H9 (cell line): Measurements from ENCODE around the gene SEC22A. TPM values are rescaled to one million over a fixed set of nuclear protein-coding genes. Genes with fewer than 3 reads are reported as not detected.

Experiments
- DNase-seq: peaks from one replicate; pipeline ENCODE4 v3.0.0-alpha.2; 2017
- H2AFZ ChIP-seq: one replicate; pipeline ENCODE4 v1.6.1; 2013; ENCODE audit warnings: mild to moderate bottlenecking, low read length, control low read depth, moderate library complexity
- H2AK5ac ChIP-seq: 2 replicates; pipeline ENCODE4 v1.6.1; 2013; ENCODE audit warnings: low read length, control low read depth, mixed read lengths; ENCODE audit not compliant: insufficient read length
- H2BK120ac ChIP-seq: one replicate; pipeline ENCODE4 v1.6.1; 2013; ENCODE audit warnings: low read depth, mild to moderate bottlenecking, low read length, control low read depth, inconsistent platforms; ENCODE audit not compliant: poor library complexity, severe bottlenecking
- H2BK12ac ChIP-seq: 2 replicates; pipeline ENCODE4 v1.6.1; 2013; ENCODE audit warnings: low read length, control low read depth, mixed read lengths, low read depth; ENCODE audit not compliant: insufficient read length
- H2BK15ac ChIP-seq: 2 replicates; pipeline ENCODE4 v1.6.1; 2013; ENCODE audit warnings: low read depth, low read length, control low read depth
- H2BK20ac ChIP-seq: one replicate; pipeline ENCODE4 v1.6.1; 2013; ENCODE audit warnings: low read depth, mild to moderate bottlenecking, low read length, control low read depth, inconsistent platforms; ENCODE audit not compliant: poor library complexity, severe bottlenecking
- H2BK5ac ChIP-seq: 2 replicates; pipeline ENCODE4 v1.6.1; 2013; ENCODE audit warnings: low read length, control low read depth, mixed read lengths; ENCODE audit not compliant: insufficient read length
- H3K14ac ChIP-seq: 2 replicates; pipeline ENCODE4 v1.6.1; 2013; ENCODE audit warnings: low read length, control low read depth; ENCODE audit not compliant: insufficient read depth
- H3K18ac ChIP-seq: 2 replicates; pipeline ENCODE4 v1.6.1; 2013; ENCODE audit warnings: low read depth, mild to moderate bottlenecking, mixed read lengths, low read length, control low read depth; ENCODE audit not compliant: insufficient read length
- H3K23ac ChIP-seq: 2 replicates; pipeline ENCODE4 v1.6.1; 2013; ENCODE audit warnings: low read length, control low read depth, mixed read lengths, low read depth; ENCODE audit not compliant: insufficient read length
- H3K23me2 ChIP-seq: 2 replicates; pipeline ENCODE4 v1.6.1; 2013; ENCODE audit warnings: low read depth, mild to moderate bottlenecking, mixed read lengths, low read length, control low read depth; ENCODE audit not compliant: insufficient read length, poor library complexity, severe bottlenecking
- H3K27ac ChIP-seq: 2 replicates; pipeline ENCODE4 v1.5.1; 2013; ENCODE audit warnings: low read length, control low read depth, mixed read lengths, low read depth; ENCODE audit not compliant: insufficient read length
- H3K27me3 ChIP-seq: 2 replicates; pipeline ENCODE4 v1.6.1; 2013; ENCODE audit warnings: low read length, control low read depth, inconsistent platforms; ENCODE audit not compliant: insufficient read depth
- H3K4ac ChIP-seq: 2 replicates; pipeline ENCODE4 v1.6.1; 2013; ENCODE audit warnings: low read depth, mild to moderate bottlenecking, control low read depth, inconsistent platforms, low read length, moderate library complexity
- H3K4me1 ChIP-seq: 2 replicates; pipeline ENCODE4 v1.6.1; 2013; ENCODE audit warnings: low read length, control low read depth, inconsistent platforms; ENCODE audit not compliant: insufficient read depth
- H3K4me2 ChIP-seq: 2 replicates; pipeline ENCODE4 v1.6.1; 2013; ENCODE audit warnings: low read length, control low read depth, mixed read lengths; ENCODE audit not compliant: insufficient read length, insufficient read depth
- H3K56ac ChIP-seq: 2 replicates; pipeline ENCODE4 v1.6.1; 2013; ENCODE audit warnings: low read depth, mild to moderate bottlenecking, mixed read lengths, low read length, control low read depth; ENCODE audit not compliant: insufficient read length
- H3K79me1 ChIP-seq: 2 replicates; pipeline ENCODE4 v1.6.1; 2013; ENCODE audit warnings: low read depth, mild to moderate bottlenecking, moderate library complexity, low read length, control low read depth, inconsistent platforms; ENCODE audit not compliant: insufficient read depth, poor library complexity, severe bottlenecking
- H3K79me2 ChIP-seq: 2 replicates; pipeline ENCODE4 v1.6.1; 2013; ENCODE audit warnings: low read length, control low read depth, inconsistent platforms; ENCODE audit not compliant: insufficient read depth
- H3K9ac ChIP-seq: 2 replicates; pipeline ENCODE4 v1.6.1; 2013; ENCODE audit warnings: low read length, control low read depth, mixed read lengths; ENCODE audit not compliant: insufficient read length; ENCODE audit errors: extremely low read depth
- H3K9me3 ChIP-seq: one replicate; pipeline ENCODE4 v1.6.1; 2013; ENCODE audit warnings: low read depth, low read length, inconsistent platforms; ENCODE audit not compliant: control insufficient read depth
- H3T11ph ChIP-seq: one replicate; pipeline ENCODE4 v1.6.1; 2013; ENCODE audit warnings: mild to moderate bottlenecking, low read length, control low read depth, inconsistent platforms
- H4K20me1 ChIP-seq: one replicate; pipeline ENCODE4 v1.6.1; 2013; ENCODE audit not compliant: control insufficient read depth, insufficient read length, insufficient read depth
- H4K5ac ChIP-seq: 2 replicates; pipeline ENCODE4 v1.6.1; 2013; ENCODE audit warnings: low read depth, mild to moderate bottlenecking, mixed read lengths, low read length, control low read depth; ENCODE audit not compliant: insufficient read length
- H4K8ac ChIP-seq: replicated peaks from 2 replicates; pipeline ENCODE4 v1.6.1; 2013; ENCODE audit warnings: low read length, control low read depth, mixed read lengths, low read depth; ENCODE audit not compliant: insufficient read length
- H4K91ac ChIP-seq: 2 replicates; pipeline ENCODE4 v1.6.1; 2013; ENCODE audit warnings: low read depth, mild to moderate bottlenecking, moderate library complexity, mixed read lengths, low read length, control low read depth; ENCODE audit not compliant: insufficient read length
- H3K27ac Mint-ChIP-seq, 3 experiments: 2 replicates in 2 of 3; 3 replicates in 1 of 3; pipeline ENCODE4 v1.8.0; 2020 to 2021; ENCODE audit warnings: mixed read lengths in 3 of 3, mild to moderate bottlenecking in 1 of 3, moderate library complexity in 1 of 3
- H3K27me3 Mint-ChIP-seq: 2 replicates; pipeline ENCODE4 v1.8.0; 2021; ENCODE audit warnings: low read depth, mild to moderate bottlenecking, moderate library complexity, mixed read lengths
- H3K36me3 Mint-ChIP-seq, 3 experiments: 2 replicates in 2 of 3; 3 replicates in 1 of 3; pipeline ENCODE4 v1.8.0; 2020 to 2021; ENCODE audit warnings: low read depth in 3 of 3, mixed read lengths in 3 of 3; ENCODE audit not compliant: insufficient read depth in 1 of 3
- H3K4me1 Mint-ChIP-seq, 2 experiments: 2 replicates each; pipeline ENCODE4 v1.8.0; 2020; ENCODE audit warnings: mixed read lengths in 2 of 2
- H3K4me3 Mint-ChIP-seq, 2 experiments: 2 replicates in 1 of 2; 3 replicates in 1 of 2; pipeline ENCODE4 v1.8.0; 2020 to 2021; ENCODE audit warnings: mild to moderate bottlenecking in 2 of 2, mixed read lengths in 2 of 2, moderate library complexity in 1 of 2
- H3K9me3 Mint-ChIP-seq, 2 experiments: 2 replicates in 1 of 2; 3 replicates in 1 of 2; pipeline ENCODE4 v1.8.0; 2020; ENCODE audit warnings: mild to moderate bottlenecking in 2 of 2, mixed read lengths in 2 of 2, moderate library complexity in 1 of 2
- CTCF ChIP-seq: fragments of 200-600 bp; sonication (generic); conservative IDR thresholded peaks from 3 replicates; pipeline ENCODE4 v1.8.0; 2021; ENCODE audit warnings: antibody characterized with exemption, mild to moderate bottlenecking
- WGBS: extraction: QIAGEN DNeasy Blood & Tissue Kit; methylation state at CpG from one replicate; pipeline ENCODE4 v1.1.7; 2013; ENCODE audit warnings: missing lambda C conversion rate, low lambda C conversion rate, mixed read lengths; ENCODE audit not compliant: insufficient read length; ENCODE audit errors: extremely low coverage; 5-methylcytosine and 5-hydroxymethylcytosine counted together
- total RNA-seq: library from RNA; stranded (reverse); gene quantifications from 2 replicates; pipeline ENCODE4 v1.2.1, GENCODE V29; 2021

SEC22A gene
- total RNA-seq, 1 experiment from 2014 or later, result 9.9 TPM

- Histone ChIP-seq H3T11ph (no peak overlapping the region), H2BK120ac (no peak overlapping the region), H2BK12ac (no peak overlapping the region), H3K14ac (no peak overlapping the region), H4K5ac (no peak overlapping the region), H3K9me3 (no peaks in the 10 kb centered on the region), H4K20me1 (no peaks in the 10 kb centered on the region), H2BK15ac (no peak overlapping the region), H4K8ac (no peak overlapping the region), H2AK5ac (no peak overlapping the region), H3K4me1 (no peaks in the 10 kb centered on the region), H2BK20ac (no peak overlapping the region), H3K4me2 (no peak overlapping the region), H3K27me3 (no peaks in the 10 kb centered on the region), H3K18ac (no peak overlapping the region), H3K4ac (no peak overlapping the region), H4K91ac (no peak overlapping the region), H2AFZ (no peak overlapping the region), H3K9ac (no peak overlapping the region), H3K56ac (no peak overlapping the region), H3K23ac (no peak overlapping the region), H3K79me2 (no peaks in the 10 kb centered on the region), H3K27ac (no peak overlapping the region), H3K23me2 (no peaks in the 10 kb centered on the region), H3K79me1 (no peaks in the 10 kb centered on the region), H2BK5ac (no peak overlapping the region)
- TF ChIP-seq CTCF, result no peak
- peaks cover 13 to 26% (median 22%) of the 10 kb centered on the region in 3 experiments for H3K36me3 Mint-ChIP-seq
- DNase-seq, result no peak
- H3K27ac Mint-ChIP-seq, result no peak overlapping the region
- H3K4me3 Mint-ChIP-seq, result no peak overlapping the region
- no peaks in the 10 kb centered on the region for H3K9me3 Mint-ChIP-seq
- no peaks in the 10 kb centered on the region for H3K27me3 Mint-ChIP-seq
- H3K4me1 Mint-ChIP-seq, result peaks cover 0 to 2% of the 10 kb centered on the region in 2 experiments; a peak in 1 of 4 replicates
- WGBS, result no CpG with 5 or more reads among the region's 6 CpGs
Observed at GRCh38 chr3:123287962-123288302, 86.2 kb downstream of the SEC22A start.
